HCT116 (cell line): ENCODE results near the gene TIMM50. TPM values are rescaled to one million over a fixed set of nuclear protein-coding genes. Genes with fewer than 3 reads are reported as not detected.

Experiments
- ATAC-seq: fragments of 200-7000 bp; cut with Tn5 transposase; 2 replicates; pipeline ENCODE4 v1.9.1; 2020; ENCODE audit warnings: mild to moderate bottlenecking, moderate library complexity
- BruUV-seq: library from RNA; stranded (reverse); fragments of 400-500 nt; replicated peaks from 2 replicates; lab custom pipeline; 2021; lab: Mats Ljungman, UMichigan
- CTCF ChIA-PET: fragments of 300-600 bp; sonication (Branson Sonifier 250); formaldehyde crosslinking; loops from one replicate; lab custom pipeline; 2021; ENCODE audit warnings: antibody characterized with exemption; lab: Charles Lee
- POLR2A ChIA-PET: fragments of 300-600, 350-600 bp; sonication (Branson Sonifier 250); formaldehyde crosslinking; loops from one replicate; lab custom pipeline; 2021; ENCODE audit warnings: antibody characterized with exemption; lab: Charles Lee
- RAD21 ChIA-PET, 2 experiments: fragments of 300-600 bp; sonication (Branson Sonifier 250); formaldehyde crosslinking; loops; one replicate each; lab custom pipeline; 2023; ENCODE audit warnings: low total read pairs in 2 of 2; ENCODE audit not compliant: uncharacterized antibody in 2 of 2, unreplicated experiment in 2 of 2, low non-redundant PET in 1 of 2; lab: Charles Lee
- DNase-seq: peaks from one replicate; pipeline ENCODE4 v3.0.0-alpha.2; 2010; ENCODE audit warnings: low read depth, low spot score
- H2AFZ ChIP-seq: fragments of 200-600 bp; shearing (Covaris generic), sonication (generic); 2 replicates; pipeline ENCODE4 v1.6.1; 2017; ENCODE audit warnings: low read depth, mixed run types, mixed read lengths, antibody characterized with exemption, low read length; ENCODE audit not compliant: poor library complexity, severe bottlenecking
- H3K27ac ChIP-seq: 2 replicates; pipeline ENCODE4 v1.5.1; 2012; ENCODE audit warnings: low read depth, low read length
- H3K27me3 ChIP-seq: fragments of 200-600 bp; sonication (generic); 2 replicates; pipeline ENCODE4 v1.6.1; 2016; ENCODE audit warnings: mixed run types, low read length, mixed read lengths; ENCODE audit not compliant: insufficient read depth
- H3K36me3 ChIP-seq, 2 experiments: fragments of 200-500 bp in 1 of 2; fragments of 200-600 bp in 1 of 2; sonication (Bioruptor generic) in 1 of 2; sonication (generic) in 1 of 2; 2 replicates each; pipeline versions ENCODE4 v1.5.1 to v1.6.1; 2014 to 2016; ENCODE audit warnings: low read length in 2 of 2, inconsistent platforms in 1 of 2, mixed read lengths in 1 of 2, mixed run types in 1 of 2; ENCODE audit not compliant: insufficient read depth in 2 of 2, control insufficient read depth in 1 of 2
- H3K4me1 ChIP-seq, 2 experiments: fragments of 200-600 bp in 1 of 2; sonication (generic) in 1 of 2; 2 replicates each; pipeline versions ENCODE4 v1.5.1 to v1.6.1; 2012 to 2017; ENCODE audit warnings: low read length in 2 of 2, inconsistent platforms in 1 of 2, mild to moderate bottlenecking in 1 of 2, mixed read lengths in 1 of 2, mixed run types in 1 of 2, moderate library complexity in 1 of 2; ENCODE audit not compliant: insufficient read depth in 2 of 2, control insufficient read depth in 1 of 2
- H3K4me2 ChIP-seq: fragments of 200-600 bp; sonication (generic); 2 replicates; pipeline ENCODE4 v1.6.1; 2017; ENCODE audit warnings: mixed run types, low read length, mixed read lengths
- H3K4me3 ChIP-seq, 2 experiments: fragments of 200-600 bp in 1 of 2; sonication (generic) in 1 of 2; replicated peaks in 1 of 2; 2 replicates each; pipeline ENCODE4 v1.5.1; 2011 to 2016; ENCODE audit warnings: low read length in 2 of 2, control low read depth in 1 of 2, low read depth in 1 of 2, mild to moderate bottlenecking in 1 of 2, mixed read lengths in 1 of 2, mixed run types in 1 of 2
- H3K79me2 ChIP-seq: fragments of 200-600 bp; sonication (generic); 2 replicates; pipeline ENCODE4 v1.6.1; 2017; ENCODE audit warnings: mild to moderate bottlenecking, mixed run types, low read length, moderate library complexity, mixed read lengths; ENCODE audit not compliant: insufficient read depth
- H3K9ac ChIP-seq: fragments of 200-600 bp; sonication (generic); 2 replicates; pipeline ENCODE4 v1.6.1; 2016; ENCODE audit warnings: low read length, mixed read lengths
- H3K9me2 ChIP-seq: fragments of 200-600 bp; sonication (generic), shearing (Covaris generic); 2 replicates; pipeline ENCODE4 v1.6.1; 2017; ENCODE audit warnings: mixed run types, mild to moderate bottlenecking, moderate library complexity; ENCODE audit not compliant: insufficient read depth
- H3K9me3 ChIP-seq, 2 experiments: fragments of 200-500 bp in 1 of 2; fragments of 200-600 bp in 1 of 2; sonication (Bioruptor generic) in 1 of 2; sonication (generic) in 1 of 2; 2 replicates each; pipeline ENCODE4 v1.6.1; 2014 to 2017; ENCODE audit warnings: low read length in 2 of 2, mixed read lengths in 2 of 2, inconsistent platforms in 1 of 2, low read depth in 1 of 2, mild to moderate bottlenecking in 1 of 2, mixed run types in 1 of 2, moderate library complexity in 1 of 2; ENCODE audit not compliant: control insufficient read depth in 1 of 2, insufficient read depth in 1 of 2
- H4K20me1 ChIP-seq: fragments of 200-600 bp; sonication (generic), shearing (Covaris generic); 2 replicates; pipeline ENCODE4 v1.6.1; 2017; ENCODE audit warnings: mixed run types, mild to moderate bottlenecking, moderate library complexity; ENCODE audit not compliant: insufficient read depth
- CEBPB ChIP-seq: IDR thresholded peaks from 2 replicates; pipeline ENCODE4 v1.6.1; 2012; ENCODE audit warnings: low read depth
- EGR1 ChIP-seq: IDR thresholded peaks from 2 replicates; pipeline ENCODE4 v1.6.1; 2012; ENCODE audit warnings: low read depth
- JUND ChIP-seq: IDR thresholded peaks from 2 replicates; pipeline ENCODE4 v1.6.1; 2012
- SIN3A ChIP-seq: IDR thresholded peaks from 2 replicates; pipeline ENCODE4 v1.6.1; 2012; ENCODE audit warnings: low read depth
- intact Hi-C: fragments of 100-400 bp; cut with micrococcal nuclease; formaldehyde crosslinking; loops from 2 replicates; pipeline ENCODE4 v1.10.0; 2022
- total RNA-seq: library from RNA; stranded (reverse); gene quantifications from one replicate; pipeline ENCODE4 v1.2.1, GENCODE V29; 2021; ENCODE audit not compliant: unreplicated experiment
- TF ChIP-seq, protein P1 (sequence below): IDR thresholded peaks from 2 replicates; pipeline ENCODE4 v1.6.1; 2012; ENCODE audit warnings: low read depth

Gene TIMM50
- total RNA-seq, 1 experiment from 2014 or later, result 111 TPM

DNA sequence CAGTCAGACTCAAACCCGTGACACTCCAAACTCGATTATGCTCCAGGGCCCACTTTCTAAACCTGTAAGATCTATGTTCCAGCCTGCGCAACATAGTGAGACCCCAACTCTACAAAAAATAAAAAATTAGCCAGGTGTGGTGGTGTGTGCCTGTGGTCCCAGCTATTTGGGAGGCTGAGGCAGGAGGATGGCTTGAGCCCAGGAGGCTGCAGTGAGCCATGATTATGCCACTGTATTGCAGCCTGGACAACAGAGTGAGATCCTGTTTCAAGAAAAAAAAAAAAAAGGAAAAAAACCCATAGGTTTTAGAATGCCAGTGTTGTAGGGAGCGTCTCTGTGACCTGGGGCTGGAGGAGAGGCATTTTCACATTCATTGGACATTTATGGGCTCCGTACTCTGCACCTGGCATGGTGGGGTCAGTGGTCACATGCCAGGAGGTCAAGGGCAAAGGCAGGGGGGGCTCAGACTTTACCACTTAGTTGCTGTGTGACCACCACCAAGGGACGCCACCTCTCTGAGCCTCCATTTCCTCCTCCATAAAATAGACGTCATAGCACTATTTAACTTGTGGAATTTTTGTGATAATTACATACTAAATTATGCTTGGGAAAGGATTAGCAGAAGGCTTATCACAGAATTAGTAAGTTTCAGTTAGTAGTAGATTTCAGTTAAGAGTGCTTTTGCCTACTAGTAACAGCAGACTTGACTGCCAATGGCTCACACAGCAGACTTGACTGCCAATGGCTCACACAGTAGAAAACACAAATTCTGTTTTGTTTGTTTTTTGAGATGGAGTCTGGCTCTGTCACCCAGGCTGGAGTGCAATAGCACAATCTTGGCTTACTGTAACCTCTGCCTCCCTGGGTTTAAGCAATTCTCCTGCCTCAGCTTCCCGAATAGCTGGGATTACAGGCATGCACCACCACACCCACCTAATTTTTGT is 40.2 kb downstream of the TIMM50 start:
- Histone ChIP-seq H3K27ac (no peak overlapping the region), H4K20me1 (no peaks in the 10 kb centered on the region), H3K4me2 (no peak overlapping the region), H3K9ac (no peak overlapping the region), H3K9me2 (no peaks in the 10 kb centered on the region), H3K4me3 (no peak overlapping the region), H3K9me3 (no peaks in the 10 kb centered on the region), H3K36me3 (no peaks in the 10 kb centered on the region), H3K4me1 (no peaks in the 10 kb centered on the region), H2AFZ (no peak overlapping the region), H3K27me3 (no peaks in the 10 kb centered on the region), H3K79me2 (no peaks in the 10 kb centered on the region)
- ChIA-PET POLR2A (no interaction called here), CTCF (no interaction called here), RAD21 (no interaction called here)
- no TSS peak for BruUV-seq
- no peak for ATAC-seq
- intact Hi-C loops, result no loop called here
- no peak for DNase-seq
- no peak for TF ChIP-seq JUND
- no peak for TF ChIP-seq SIN3A
- TF ChIP-seq, protein P1, sequence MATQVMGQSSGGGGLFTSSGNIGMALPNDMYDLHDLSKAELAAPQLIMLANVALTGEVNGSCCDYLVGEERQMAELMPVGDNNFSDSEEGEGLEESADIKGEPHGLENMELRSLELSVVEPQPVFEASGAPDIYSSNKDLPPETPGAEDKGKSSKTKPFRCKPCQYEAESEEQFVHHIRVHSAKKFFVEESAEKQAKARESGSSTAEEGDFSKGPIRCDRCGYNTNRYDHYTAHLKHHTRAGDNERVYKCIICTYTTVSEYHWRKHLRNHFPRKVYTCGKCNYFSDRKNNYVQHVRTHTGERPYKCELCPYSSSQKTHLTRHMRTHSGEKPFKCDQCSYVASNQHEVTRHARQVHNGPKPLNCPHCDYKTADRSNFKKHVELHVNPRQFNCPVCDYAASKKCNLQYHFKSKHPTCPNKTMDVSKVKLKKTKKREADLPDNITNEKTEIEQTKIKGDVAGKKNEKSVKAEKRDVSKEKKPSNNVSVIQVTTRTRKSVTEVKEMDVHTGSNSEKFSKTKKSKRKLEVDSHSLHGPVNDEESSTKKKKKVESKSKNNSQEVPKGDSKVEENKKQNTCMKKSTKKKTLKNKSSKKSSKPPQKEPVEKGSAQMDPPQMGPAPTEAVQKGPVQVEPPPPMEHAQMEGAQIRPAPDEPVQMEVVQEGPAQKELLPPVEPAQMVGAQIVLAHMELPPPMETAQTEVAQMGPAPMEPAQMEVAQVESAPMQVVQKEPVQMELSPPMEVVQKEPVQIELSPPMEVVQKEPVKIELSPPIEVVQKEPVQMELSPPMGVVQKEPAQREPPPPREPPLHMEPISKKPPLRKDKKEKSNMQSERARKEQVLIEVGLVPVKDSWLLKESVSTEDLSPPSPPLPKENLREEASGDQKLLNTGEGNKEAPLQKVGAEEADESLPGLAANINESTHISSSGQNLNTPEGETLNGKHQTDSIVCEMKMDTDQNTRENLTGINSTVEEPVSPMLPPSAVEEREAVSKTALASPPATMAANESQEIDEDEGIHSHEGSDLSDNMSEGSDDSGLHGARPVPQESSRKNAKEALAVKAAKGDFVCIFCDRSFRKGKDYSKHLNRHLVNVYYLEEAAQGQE, result no peak
- TF ChIP-seq CEBPB, result no peak
- no peak for TF ChIP-seq EGR1
